Measurements from ENCODE around the gene SMAD3. TPM values are rescaled to one million over a fixed set of nuclear protein-coding genes. Genes with fewer than 3 reads are reported as not detected.

SMAD3 gene
- total RNA-seq, 1 donor: 96.3 TPM

GRCh38 chr15:67207555-67208207 lies 142.3 kb downstream of the SMAD3 start:
- TF ChIP-seq CTCF (IDR thresholded peaks at IDR 0.05; ENCODE audit: insufficient read depth, low read length): no peak
- H3K4me3 ChIP-seq (ENCODE audit: low read depth, low read length): no peak overlapping the region

GRCh38 chr15:67208396-67208795 lies 143.0 kb downstream of the SMAD3 start:
- TF ChIP-seq CTCF (IDR thresholded peaks at IDR 0.05; ENCODE audit: insufficient read depth, low read length): no peak
- no peak for DNase-seq (ENCODE audit: low read depth)
- no peak overlapping the region for H3K4me3 ChIP-seq (ENCODE audit: low read depth, low read length)

More at GRCh38 chr15:67207555-67208207, 142.3 kb downstream of the SMAD3 start:
- DNase-seq (ENCODE audit: low read depth): no peak

GRCh38 chr15:67210555-67211168 lies 145.3 kb downstream of the SMAD3 start:
- DNase-seq (ENCODE audit: low read depth): no peak
- no peak for TF ChIP-seq CTCF (IDR thresholded peaks at IDR 0.05; ENCODE audit: insufficient read depth, low read length)

GRCh38 chr15:67212684-67213367 lies 147.4 kb downstream of the SMAD3 start:
- DNase-seq (ENCODE audit: low read depth): no peak
- no peak overlapping the region for H3K4me3 ChIP-seq (ENCODE audit: low read depth, low read length)
- TF ChIP-seq CTCF (IDR thresholded peaks at IDR 0.05; ENCODE audit: insufficient read depth, low read length): no peak

More at GRCh38 chr15:67210555-67211168, 145.3 kb downstream of the SMAD3 start:
- no peak overlapping the region for H3K4me3 ChIP-seq (ENCODE audit: low read depth, low read length)

GRCh38 chr15:67215102-67215501 lies 149.7 kb downstream of the SMAD3 start:
- H3K4me3 ChIP-seq (ENCODE audit: low read depth, low read length): no peak overlapping the region
- no peak for DNase-seq (ENCODE audit: low read depth)
- no peak for TF ChIP-seq CTCF (IDR thresholded peaks at IDR 0.05; ENCODE audit: insufficient read depth, low read length)

- no peak for DNase-seq (ENCODE audit: low read depth)
- H3K4me3 ChIP-seq (ENCODE audit: low read depth, low read length): no peak overlapping the region
- TF ChIP-seq CTCF (IDR thresholded peaks at IDR 0.05; ENCODE audit: insufficient read depth, low read length): no peak
Observed at GRCh38 chr15:67216859-67217258, 151.5 kb downstream of the SMAD3 start.
